HG03432 (cell line): ENCODE results near the gene PCMTD2.

Experiments
- ATAC-seq: cut with Tn5 transposase; IDR thresholded peaks from one replicate; pipeline ENCODE4 v1.9.1; 2021; ENCODE audit warnings: mild to moderate bottlenecking, moderate library complexity; ENCODE audit not compliant: unreplicated experiment

PCMTD2 gene

GRCh38 chr20:64254571-64255360 lies 782 bp upstream of the PCMTD2 start:
- ATAC-seq: no peak

GRCh38 chr20:64256282-64256935 lies 861 bp downstream of the PCMTD2 start:
- no peak for ATAC-seq

- ATAC-seq: no peak
Observed at GRCh38 chr20:64257107-64257757, 1.7 kb downstream of the PCMTD2 start.

- ATAC-seq: no peak
Observed at GRCh38 chr20:64258071-64258823, 2.7 kb downstream of the PCMTD2 start.

- ATAC-seq: no peak
Observed at GRCh38 chr20:64260239-64260638, 4.7 kb downstream of the PCMTD2 start.

GRCh38 chr20:64261138-64261537 lies 5.6 kb downstream of the PCMTD2 start:
- ATAC-seq: no peak

- no peak for ATAC-seq
Observed at GRCh38 chr20:64264091-64264490, 8.5 kb downstream of the PCMTD2 start.

- ATAC-seq: no peak
Observed at GRCh38 chr20:64265201-64265600, 9.7 kb downstream of the PCMTD2 start.

- no peak for ATAC-seq
Observed at GRCh38 chr20:64266988-64267387, 11.4 kb downstream of the PCMTD2 start.

- ATAC-seq: no peak
Observed at GRCh38 chr20:64268174-64268573, 12.6 kb downstream of the PCMTD2 start.

GRCh38 chr20:64269604-64270411 lies 14.3 kb downstream of the PCMTD2 start:
- no peak for ATAC-seq

GRCh38 chr20:64271636-64272035 lies 16.1 kb downstream of the PCMTD2 start:
- no peak for ATAC-seq

GRCh38 chr20:64273109-64273508 lies 17.6 kb downstream of the PCMTD2 start:
- no peak for ATAC-seq

- ATAC-seq: no peak
Observed at GRCh38 chr20:64276817-64277216, 21.3 kb downstream of the PCMTD2 start.

GRCh38 chr20:64277571-64278316 lies 22.2 kb downstream of the PCMTD2 start:
- ATAC-seq: no peak

- no peak for ATAC-seq
Observed at GRCh38 chr20:64278317-64278681, 22.8 kb downstream of the PCMTD2 start.

GRCh38 chr20:64279826-64280459 lies 24.4 kb downstream of the PCMTD2 start:
- no peak for ATAC-seq

- no peak for ATAC-seq
Observed at GRCh38 chr20:64280460-64280843, 24.9 kb downstream of the PCMTD2 start.

GRCh38 chr20:64283646-64284045 lies 28.1 kb downstream of the PCMTD2 start:
- ATAC-seq: no peak
